Activated CD4-positive, alpha-beta T cell treated with anti-CD3 and anti-CD28 coated beads, Interleukin-2, amount 50 U/mL, for 48 hours (primary cell): ENCODE results near the gene BCL2L15.

ENCODE experiments used
- DNase-seq, 2 experiments: peaks; one replicate each; pipeline ENCODE4 v3.0.0-alpha.2; 2020

Gene BCL2L15

DNA sequence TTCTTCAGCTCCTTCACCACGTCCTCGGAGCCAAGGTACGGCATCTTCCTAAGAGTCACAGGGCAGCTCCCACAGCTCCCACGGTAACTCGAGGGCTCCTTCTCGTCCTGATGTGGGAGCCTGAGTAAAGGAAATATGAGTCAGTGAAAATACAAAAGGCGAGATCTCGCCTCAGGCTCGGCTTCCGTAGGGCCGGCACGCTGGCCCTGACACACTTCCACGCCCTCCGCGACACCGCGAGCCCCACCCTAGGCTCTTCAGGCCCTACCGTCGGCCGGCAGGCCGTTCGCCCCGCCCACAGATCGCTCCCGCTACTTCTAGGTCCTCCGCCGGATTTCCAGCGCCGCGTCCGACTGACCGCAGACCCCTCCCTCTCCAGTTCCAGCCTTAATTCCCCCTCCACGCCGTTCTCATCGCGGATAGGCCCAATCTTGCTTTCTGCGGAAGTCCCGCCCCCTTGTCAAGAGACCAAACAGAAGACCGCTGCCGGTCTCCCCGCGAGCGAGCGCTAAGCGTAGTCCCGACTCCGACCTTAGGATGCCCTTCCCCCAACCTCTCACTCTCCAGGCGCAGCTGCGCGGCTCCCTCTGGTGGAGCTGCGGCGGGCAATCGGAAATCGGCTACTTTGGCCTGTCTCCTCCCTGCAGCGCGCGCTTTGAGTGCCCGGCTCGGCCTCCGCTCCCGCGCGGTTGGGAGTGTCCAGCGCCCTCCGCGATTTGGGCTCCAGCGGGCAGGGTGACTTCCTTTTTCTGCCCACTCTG lies 17.5 kb upstream of the BCL2L15 start, which contains the start of the genes AP4B1 and DCLRE1B:
Gene AP4B1 (minus strand): TSS at position 126 of the 761 bp plus-strand sequence. CDS start 82 bp downstream, at position 44.
Gene DCLRE1B (plus strand): TSS at position 653 of the 761 bp plus-strand sequence. CDS start 261 bp downstream, outside the sequence.
- DNase-seq: peak; percentile 99

- DNase-seq: no peak
Observed at GRCh38 chr1:113904293-113904673, 16.9 kb upstream of the BCL2L15 start.

- peak; percentile 31 to 40 for DNase-seq
Observed at GRCh38 chr1:113903501-113904292, 16.3 kb upstream of the BCL2L15 start.

GRCh38 chr1:113901191-113901590 lies 13.8 kb upstream of the BCL2L15 start:
- DNase-seq: no peak

DNA sequence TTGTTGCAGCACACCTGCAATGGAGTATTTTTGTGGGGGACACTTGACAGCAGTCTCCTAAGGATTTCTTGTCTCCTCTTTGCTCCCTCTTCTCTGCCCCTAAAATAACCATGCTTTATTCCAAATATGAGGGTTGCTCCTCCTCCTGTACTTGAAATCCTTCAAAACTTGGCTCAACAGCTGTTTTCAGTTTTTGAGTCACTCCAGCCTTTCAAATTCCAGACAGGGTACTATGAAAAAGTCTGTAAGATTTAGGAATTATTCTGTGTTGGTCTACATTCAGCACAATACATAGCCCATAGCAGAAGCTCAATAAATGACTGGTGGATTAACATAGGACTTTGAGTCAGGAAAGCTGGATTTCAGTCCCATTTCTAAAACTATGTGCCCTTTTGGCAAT lies 11.7 kb upstream of the BCL2L15 start:
- no peak for DNase-seq

GRCh38 chr1:113898241-113898814 lies 10.9 kb upstream of the BCL2L15 start:
- DNase-seq: no peak

DNA sequence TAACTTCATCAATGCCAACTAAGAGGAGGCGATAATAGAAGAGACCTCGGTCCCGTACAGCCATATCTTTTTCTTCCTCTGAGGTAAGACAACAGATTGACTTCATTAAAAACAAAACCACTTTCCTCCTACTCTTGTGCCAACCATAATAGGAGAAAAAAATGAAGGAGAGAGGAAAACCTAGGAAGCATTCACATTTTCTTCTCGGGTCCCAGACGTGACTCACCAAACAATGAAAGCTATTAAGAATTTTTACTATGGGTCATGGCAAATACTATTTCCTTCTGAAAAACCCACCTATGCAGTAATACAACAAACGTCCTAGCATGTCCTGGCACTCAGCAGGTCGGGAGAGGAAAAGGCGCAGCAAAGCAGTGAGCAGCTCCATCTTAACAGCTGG lies 8.6 kb upstream of the BCL2L15 start:
- no peak for DNase-seq

GRCh38 chr1:113895098-113895497 lies 7.7 kb upstream of the BCL2L15 start:
- no peak for DNase-seq

GRCh38 chr1:113893267-113893666 lies 5.9 kb upstream of the BCL2L15 start:
- DNase-seq: no peak

DNA sequence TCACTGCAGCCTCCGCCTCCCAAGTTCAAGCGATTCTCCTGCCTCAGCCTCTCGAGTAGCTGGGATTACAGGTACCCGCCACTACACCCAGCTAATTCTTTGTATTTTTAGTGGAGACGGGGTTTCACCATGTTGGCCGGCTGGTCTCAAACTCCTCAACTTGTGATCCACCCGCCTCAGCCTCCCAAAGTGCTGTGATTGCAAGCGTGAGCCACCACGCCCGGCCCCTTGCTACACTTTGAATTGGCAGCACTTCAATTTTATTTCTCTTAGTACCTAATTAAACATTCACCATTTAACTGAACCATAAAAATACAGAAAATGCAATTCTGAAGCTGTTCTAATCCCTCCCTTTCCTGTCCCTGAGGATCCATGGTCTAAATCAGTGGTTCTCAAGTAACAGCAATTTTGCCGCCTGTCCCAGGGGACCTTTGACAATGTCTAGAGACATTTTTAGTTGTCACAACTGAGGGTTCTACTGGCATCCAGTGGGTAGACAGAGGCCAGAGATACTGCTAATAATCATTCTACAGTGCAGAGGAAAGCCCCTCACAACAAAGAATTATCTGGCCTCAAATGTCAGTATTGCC lies 4.3 kb upstream of the BCL2L15 start:
- no peak for DNase-seq

GRCh38 chr1:113890816-113891215 lies 3.4 kb upstream of the BCL2L15 start:
- no peak for DNase-seq

DNA sequence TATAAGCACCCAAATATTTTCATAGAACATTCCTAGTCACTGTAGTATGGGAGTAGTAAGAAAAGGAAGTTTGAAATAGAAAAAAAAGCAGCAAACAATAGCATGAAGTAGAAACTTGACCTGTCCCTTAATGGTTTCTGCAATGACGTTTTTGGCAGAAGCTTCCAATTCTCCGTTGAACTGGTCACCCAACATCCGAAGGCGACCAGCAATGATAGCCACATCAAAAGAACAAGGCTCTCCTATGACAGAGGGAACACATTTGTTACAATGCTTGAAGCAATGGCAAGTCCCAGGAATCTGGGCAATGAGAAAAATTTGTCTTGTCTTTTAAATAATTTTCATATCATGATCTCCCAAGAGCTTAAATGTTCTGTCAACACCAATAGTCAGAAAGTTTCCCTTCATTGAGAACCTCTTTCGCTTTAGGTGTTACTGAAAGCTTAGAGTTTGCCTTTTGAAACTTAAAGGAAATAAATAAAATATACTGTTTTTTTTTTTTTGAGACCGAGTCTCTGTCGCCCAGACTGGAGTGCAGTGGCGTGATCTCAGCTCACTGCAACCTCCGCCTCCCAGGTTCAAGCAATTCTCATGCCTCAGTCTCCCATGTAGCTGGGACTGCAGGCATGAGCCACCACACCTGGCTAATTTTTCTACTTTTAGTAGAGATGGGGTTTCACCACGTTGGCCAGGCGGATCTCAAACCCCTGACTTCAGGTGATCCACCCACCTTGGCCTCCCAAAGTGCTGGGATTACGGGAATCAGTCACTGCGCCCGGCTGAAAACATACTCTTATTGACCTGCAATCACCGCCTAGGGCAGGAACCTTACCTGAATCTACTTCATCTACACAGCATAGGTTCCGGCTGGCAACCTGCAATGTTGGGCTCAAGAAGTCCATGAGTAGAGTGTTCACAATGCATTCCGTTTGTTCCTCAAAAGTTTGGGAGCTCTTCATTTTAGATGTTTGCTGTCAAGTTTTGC lies 672 bp downstream of the BCL2L15 start:
- no peak for DNase-seq

GRCh38 chr1:113881661-113882060 lies 5.7 kb downstream of the BCL2L15 start:
- DNase-seq: no peak

GRCh38 chr1:113879739-113880038 lies 7.7 kb downstream of the BCL2L15 start:
- no peak for DNase-seq

- no peak for DNase-seq
Observed at GRCh38 chr1:113876176-113876575, 11.2 kb downstream of the BCL2L15 start.

GRCh38 chr1:113875714-113876113 lies 11.7 kb downstream of the BCL2L15 start:
- DNase-seq: no peak

DNA sequence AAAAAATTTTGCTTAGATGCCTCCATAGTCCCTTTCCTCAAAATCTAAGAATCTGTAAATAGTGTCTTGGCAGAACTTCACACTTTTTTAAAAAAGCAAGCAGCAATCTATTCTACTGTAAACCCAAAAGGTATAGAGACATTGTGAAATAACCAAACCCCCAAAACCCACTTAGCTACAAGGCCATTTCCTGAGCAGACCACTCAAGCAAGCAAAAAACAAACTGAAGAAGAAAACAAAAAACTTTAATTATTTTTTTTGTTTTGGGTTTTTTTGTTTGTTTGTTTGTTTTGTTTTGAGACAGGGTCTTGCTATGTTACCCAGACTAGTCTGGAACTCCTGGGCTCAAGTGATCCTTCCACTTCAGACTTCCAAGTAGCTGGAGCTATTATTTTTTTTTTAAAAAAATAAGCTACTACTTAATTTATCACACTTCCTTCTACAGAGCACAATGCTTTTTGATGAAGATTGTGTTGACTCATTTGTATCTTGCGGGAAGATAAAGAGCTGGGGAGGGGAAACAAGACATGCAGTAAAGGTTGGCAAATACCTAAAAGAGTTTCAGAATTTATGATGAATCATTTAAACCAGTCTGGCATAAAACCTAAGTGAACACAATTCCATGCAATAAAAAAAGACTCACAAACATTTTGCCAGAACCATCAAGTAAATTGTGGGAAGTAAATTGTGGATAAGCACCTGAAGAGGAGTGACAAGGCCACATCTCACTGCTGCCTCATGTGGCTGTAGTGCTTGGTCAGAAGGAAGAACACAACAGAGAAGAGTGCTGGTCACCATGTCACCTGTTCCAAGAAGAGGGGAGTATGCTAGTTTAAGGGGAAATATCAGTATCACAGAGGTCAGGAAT lies 13.1 kb downstream of the BCL2L15 start:
- DNase-seq: peak in 1 of 2 experiments; percentile 25

GRCh38 chr1:113872219-113872935 lies 15.0 kb downstream of the BCL2L15 start:
- peak in 1 of 2 experiments; percentile 16 for DNase-seq

GRCh38 chr1:113871597-113872113 lies 15.7 kb downstream of the BCL2L15 start, which contains the start of gene PTPN22:
Gene PTPN22, minus strand, starts transcription at chr1:113871712.
- DNase-seq: peak; percentile 74 to 79

- DNase-seq: peak in 1 of 2 experiments; percentile 31
Observed at GRCh38 chr1:113870778-113871177, 16.6 kb downstream of the BCL2L15 start.
